GM21526 (cell line): ENCODE data around the gene EFTUD2.
A peak's percentile ranks its signal among the peaks of the same experiment; 100 is the strongest.
"Not testable (repeated sequence)": the region's sequence is repeated elsewhere in the genome, so short reads cannot be mapped to it uniquely, and the experiment has no call there.

Source experiments
- ATAC-seq: cut with Tn5 transposase; IDR thresholded peaks from one replicate; pipeline ENCODE4 v1.9.1; 2021; ENCODE audit warnings: moderate library complexity; ENCODE audit not compliant: unreplicated experiment, low FRiP score

EFTUD2 gene

GRCh38 chr17:44899074-44899782 is at the start of gene EFTUD2:
Gene EFTUD2 (minus strand): TSS chr17:44899445. CDS start chr17:44894521, 4,924 bp downstream.
- peak; percentile 61 for ATAC-seq

GRCh38 chr17:44948315-44948795 is 49.1 kb upstream of the EFTUD2 start:
- ATAC-seq, result no peak

GRCh38 chr17:44947461-44948314 is 48.4 kb upstream of the EFTUD2 start, which contains the start of gene KIF18B:
Gene KIF18B (minus strand): TSS chr17:44947773. CDS start chr17:44936344, 11,429 bp downstream.
- ATAC-seq, result peak; percentile 76

- not testable (repeated sequence) for ATAC-seq
Observed at GRCh38 chr17:44945652-44946051, 46.4 kb upstream of the EFTUD2 start.

DNA sequence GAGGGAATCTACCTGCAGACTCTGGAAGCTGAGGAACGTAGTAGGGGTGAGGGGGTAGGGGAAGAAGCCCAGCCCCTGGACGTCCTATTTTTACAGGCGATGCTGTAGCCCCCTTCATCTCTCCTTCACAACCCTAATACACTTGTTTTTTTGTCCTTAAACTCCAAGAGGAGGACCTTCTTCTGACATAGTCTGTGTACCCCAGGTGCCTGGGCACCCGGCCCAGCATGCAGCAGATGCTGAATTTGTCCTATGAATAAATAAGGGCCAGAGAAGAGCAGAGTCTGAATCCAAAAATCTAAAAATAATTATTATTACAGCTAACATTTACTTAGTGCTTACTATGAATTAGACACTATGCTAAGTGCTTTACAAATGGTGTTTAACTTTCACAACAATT is 43.2 kb upstream of the EFTUD2 start:
- ATAC-seq, result no peak

GRCh38 chr17:44941712-44942331 is 42.6 kb upstream of the EFTUD2 start:
- no peak for ATAC-seq

DNA sequence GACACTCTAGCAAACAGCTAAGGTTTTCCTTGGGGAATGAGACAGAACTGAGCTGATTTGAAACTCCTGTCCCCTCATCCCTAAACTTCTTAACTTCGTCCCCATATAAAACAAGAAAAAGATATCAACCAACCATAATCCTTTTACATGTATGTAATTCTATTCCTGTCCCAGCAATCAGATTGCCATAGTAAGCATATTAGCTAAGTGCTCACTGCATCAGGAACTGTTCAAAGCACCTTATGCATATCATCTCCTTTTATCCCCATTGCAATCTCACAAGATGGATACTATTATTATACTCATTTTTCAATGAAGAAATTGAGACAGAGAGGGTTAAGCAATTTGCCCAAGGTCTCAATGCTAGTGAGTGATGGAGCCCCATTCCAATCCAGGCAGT is 41.5 kb upstream of the EFTUD2 start:
- no peak for ATAC-seq

- no peak for ATAC-seq
Observed at GRCh38 chr17:44940317-44940716, 41.1 kb upstream of the EFTUD2 start.

DNA sequence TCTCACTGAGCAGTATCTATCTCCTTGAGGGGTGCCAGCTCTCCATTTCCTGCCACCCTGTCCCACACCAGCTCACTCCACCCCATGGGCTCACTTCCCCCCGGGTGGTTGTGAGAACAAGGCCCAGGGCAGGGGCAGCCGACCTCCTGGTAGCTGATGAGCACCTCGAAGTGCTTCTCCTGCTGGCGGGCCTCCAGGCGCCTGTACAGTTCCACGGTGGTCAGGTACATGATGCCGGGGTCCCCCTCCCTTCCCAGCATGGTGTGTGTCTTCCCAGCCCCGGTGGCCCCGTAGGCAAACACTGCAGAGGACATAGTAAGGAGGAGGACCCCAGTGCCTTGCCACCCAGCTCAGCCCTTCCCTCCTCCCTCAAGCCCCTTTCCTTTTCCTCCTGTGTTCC is 35.9 kb upstream of the EFTUD2 start:
- no peak for ATAC-seq

- no peak for ATAC-seq
Observed at GRCh38 chr17:44934745-44935105, 35.5 kb upstream of the EFTUD2 start.

GRCh38 chr17:44933824-44934744 is 34.8 kb upstream of the EFTUD2 start:
- ATAC-seq, result no peak

GRCh38 chr17:44932787-44933097 is 33.5 kb upstream of the EFTUD2 start:
- ATAC-seq, result no peak

DNA sequence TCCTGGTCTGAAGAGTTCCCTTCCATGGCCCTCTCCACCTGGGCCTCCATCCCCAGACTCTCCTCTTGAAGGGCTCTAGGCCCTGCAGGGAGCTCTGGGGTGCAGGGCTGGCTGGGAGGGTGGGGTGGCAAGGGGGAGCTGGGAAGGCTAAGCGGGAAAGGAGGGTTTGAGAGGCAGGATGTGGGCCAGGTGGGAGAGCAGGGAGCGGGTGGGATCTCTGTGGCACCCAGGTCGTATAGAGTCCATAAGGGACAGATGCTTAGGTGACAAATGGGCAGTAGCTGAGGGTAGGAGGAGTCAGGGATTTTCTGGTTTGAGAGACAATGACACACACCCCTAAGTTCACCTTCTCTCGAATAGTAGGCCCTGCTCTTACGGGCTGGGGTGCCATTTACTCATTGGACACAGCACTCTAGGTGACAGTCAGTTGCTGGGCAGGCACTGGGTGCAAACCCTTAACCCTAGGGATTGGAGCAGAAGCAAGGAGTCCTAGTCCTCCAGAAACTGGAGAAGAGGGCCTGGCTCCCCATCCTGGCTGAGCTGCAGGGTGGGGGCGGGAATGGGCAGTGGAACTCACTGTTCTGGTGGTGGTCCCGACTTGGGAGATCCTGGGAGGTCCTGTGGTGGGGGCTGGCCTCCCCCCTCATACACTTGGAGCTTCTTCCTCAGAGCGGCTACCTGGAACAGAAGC is 33.0 kb upstream of the EFTUD2 start:
- ATAC-seq, result no peak

GRCh38 chr17:44931376-44931775 is 32.1 kb upstream of the EFTUD2 start:
- no peak for ATAC-seq

- ATAC-seq, result no peak
Observed at GRCh38 chr17:44930667-44931066, 31.4 kb upstream of the EFTUD2 start.

GRCh38 chr17:44928950-44929720 is 29.9 kb upstream of the EFTUD2 start:
- no peak for ATAC-seq

DNA sequence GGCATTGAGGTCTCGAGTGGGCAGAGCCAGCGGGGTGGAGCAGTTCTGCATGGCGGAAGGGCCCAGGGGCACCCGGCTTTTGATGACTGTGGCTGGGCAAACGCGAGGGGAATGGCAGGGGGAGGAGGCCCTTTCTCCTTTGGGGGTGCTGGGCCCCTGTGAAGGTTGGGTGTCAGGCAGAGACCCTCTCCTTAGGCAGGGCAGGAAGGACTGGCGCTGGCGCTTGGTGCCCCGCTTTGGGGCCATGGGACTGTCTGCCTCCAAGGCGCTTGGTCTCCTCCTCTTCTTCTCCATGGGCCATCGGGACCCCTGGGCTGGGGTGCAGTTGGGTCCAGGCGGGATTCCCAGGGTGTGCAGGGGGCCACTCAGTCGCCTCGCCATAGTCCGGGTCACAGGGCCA is 28.9 kb upstream of the EFTUD2 start:
- no peak for ATAC-seq

DNA sequence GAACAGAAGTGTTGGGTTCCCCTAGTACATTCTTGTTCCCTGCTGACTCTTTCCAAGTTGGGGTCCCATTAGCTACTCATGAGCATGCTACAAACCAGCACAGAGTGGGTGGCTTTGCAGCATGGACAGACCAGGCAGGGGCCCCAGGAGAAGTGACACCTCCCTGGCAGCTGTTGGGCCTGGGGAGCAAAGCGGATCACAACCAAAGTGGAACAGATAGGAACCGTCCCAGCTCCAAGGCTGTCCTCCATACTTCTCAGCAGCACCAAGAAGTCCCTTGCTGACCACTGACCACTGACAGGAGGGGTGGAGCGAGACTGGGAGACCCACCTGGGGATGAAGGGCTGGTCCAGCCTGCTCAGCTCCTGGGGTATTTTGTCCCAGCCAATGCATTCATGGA is 28.5 kb upstream of the EFTUD2 start:
- ATAC-seq, result no peak
